ENCODE measurements around the gene RGS18.

Gene RGS18

GRCh38 chr1:192201303-192201702, 43.0 kb downstream of the RGS18 start:
- WGBS (ENCODE audit: extremely low coverage, insufficient coverage, insufficient read length) = no CpG with 5 or more reads among the region's 5 CpGs
- Histone ChIP-seq H3K9me3 (ENCODE audit: insufficient read depth, low read depth, low read length) (peaks cover 6% of the 10 kb centered on the region), H3K36me3 (ENCODE audit: control insufficient read depth in 1 of 2, insufficient read depth in 2 of 2, low read length in 2 of 2) (no peaks in the 10 kb centered on the region), H3K14ac (ENCODE audit: low read length) (no peak overlapping the region), H3K79me1 (ENCODE audit: low read length) (no peaks in the 10 kb centered on the region), H2AK5ac (ENCODE audit: low read length) (no peak overlapping the region), H4K91ac (ENCODE audit: low read depth, low read length) (no peak overlapping the region), H3K4ac (ENCODE audit: low read depth, low read length) (no peak overlapping the region), H2BK120ac (ENCODE audit: insufficient read depth, low read length, poor library complexity) (no peak overlapping the region), H3K4me2 (ENCODE audit: low read length) (no peak overlapping the region), H3K27ac (ENCODE audit: low read depth, low read length) (no peak overlapping the region), H3K4me1 (ENCODE audit: control insufficient read depth in 1 of 2, insufficient read depth in 2 of 2, low read length in 2 of 2) (no peaks in the 10 kb centered on the region), H2BK12ac (ENCODE audit: low read length) (no peak overlapping the region), H3K27me3 (ENCODE audit: insufficient read depth, low read length) (no peaks in the 10 kb centered on the region), H2BK5ac (ENCODE audit: low read depth, low read length, poor library complexity) (no peak overlapping the region), H3K18ac (ENCODE audit: low read length) (no peak overlapping the region), H2AFZ (ENCODE audit: insufficient read depth, low read length, poor library complexity) (no peak overlapping the region), H3K9ac (ENCODE audit: low read length) (no peak overlapping the region), H4K8ac (ENCODE audit: low read depth, low read length) (no peak overlapping the region), H3K4me3 (ENCODE audit: low read depth, low read length) (no peak overlapping the region), H4K12ac (ENCODE audit: low read depth, low read length) (no peak overlapping the region), H3K79me2 (ENCODE audit: control insufficient read depth, insufficient read depth, low read length, poor library complexity) (no peaks in the 10 kb centered on the region), H3K23ac (ENCODE audit: low read length) (no peak overlapping the region)
- no peak for DNase-seq

DNA sequence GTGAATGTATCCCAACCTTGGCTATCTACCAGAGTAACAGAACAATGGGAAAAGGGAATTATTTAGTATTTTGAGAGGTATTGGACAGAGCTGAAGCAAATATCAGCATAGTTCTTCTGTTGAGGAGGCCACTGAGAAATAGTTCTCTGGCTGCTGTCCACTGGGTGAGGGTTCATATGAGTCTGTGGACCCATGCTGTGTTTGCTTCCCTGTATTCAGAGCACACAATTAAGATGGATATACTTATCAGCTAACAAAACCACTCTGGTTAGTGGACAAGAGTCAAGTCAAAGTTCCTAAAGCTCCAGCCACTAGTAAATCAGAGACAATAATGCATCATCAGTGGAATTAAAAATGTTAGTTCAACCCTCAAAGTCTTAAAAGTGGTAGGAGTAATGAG, 66.1 kb downstream of the RGS18 start:
- Histone ChIP-seq H3K79me1 (ENCODE audit: low read length) (no peaks in the 10 kb centered on the region), H2BK12ac (ENCODE audit: low read length) (no peak overlapping the region), H3K4me3 (ENCODE audit: low read depth, low read length) (no peak overlapping the region), H3K18ac (ENCODE audit: low read length) (no peak overlapping the region), H4K91ac (ENCODE audit: low read depth, low read length) (no peak overlapping the region), H4K8ac (ENCODE audit: low read depth, low read length) (no peak overlapping the region), H2AFZ (ENCODE audit: insufficient read depth, low read length, poor library complexity) (no peak overlapping the region), H2BK5ac (ENCODE audit: low read depth, low read length, poor library complexity) (no peak overlapping the region), H3K9me3 (ENCODE audit: insufficient read depth, low read depth, low read length) (no peaks in the 10 kb centered on the region), H3K36me3 (ENCODE audit: control insufficient read depth in 1 of 2, insufficient read depth in 2 of 2, low read length in 2 of 2) (no peaks in the 10 kb centered on the region), H3K27me3 (ENCODE audit: insufficient read depth, low read length) (no peaks in the 10 kb centered on the region), H2BK120ac (ENCODE audit: insufficient read depth, low read length, poor library complexity) (no peak overlapping the region), H3K4me1 (ENCODE audit: control insufficient read depth in 1 of 2, insufficient read depth in 2 of 2, low read length in 2 of 2) (no peaks in the 10 kb centered on the region), H3K14ac (ENCODE audit: low read length) (no peak overlapping the region), H3K27ac (ENCODE audit: low read depth, low read length) (no peak overlapping the region), H2AK5ac (ENCODE audit: low read length) (no peak overlapping the region), H3K4me2 (ENCODE audit: low read length) (no peak overlapping the region), H3K4ac (ENCODE audit: low read depth, low read length) (no peak overlapping the region), H4K12ac (ENCODE audit: low read depth, low read length) (no peak overlapping the region), H3K79me2 (ENCODE audit: control insufficient read depth, insufficient read depth, low read length, poor library complexity) (no peaks in the 10 kb centered on the region), H3K9ac (ENCODE audit: low read length) (no peak overlapping the region), H3K23ac (ENCODE audit: low read length) (no peak overlapping the region)
- no peak for DNase-seq

DNA sequence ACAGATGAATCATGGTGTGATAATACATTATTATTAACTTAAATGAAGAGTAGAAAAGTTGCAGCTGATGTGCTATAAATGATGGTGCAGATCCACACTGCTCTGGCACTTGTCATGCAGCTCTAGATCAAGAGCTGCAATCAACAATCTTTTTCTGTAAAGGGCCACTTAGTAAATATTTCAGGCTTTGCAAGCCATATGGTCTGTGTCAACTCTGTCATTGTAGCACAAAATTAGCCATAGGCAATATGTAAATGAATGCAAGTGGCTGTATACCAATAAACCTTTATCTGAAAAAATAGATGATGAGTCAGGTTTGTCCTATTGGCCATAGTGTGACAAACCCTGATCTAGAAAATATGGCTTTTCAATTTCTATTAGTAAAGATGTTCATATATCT, 66.6 kb downstream of the RGS18 start:
- Histone ChIP-seq H3K9me3 (ENCODE audit: insufficient read depth, low read depth, low read length) (no peaks in the 10 kb centered on the region), H4K8ac (ENCODE audit: low read depth, low read length) (no peak overlapping the region), H3K14ac (ENCODE audit: low read length) (no peak overlapping the region), H3K36me3 (ENCODE audit: control insufficient read depth in 1 of 2, insufficient read depth in 2 of 2, low read length in 2 of 2) (no peaks in the 10 kb centered on the region), H2AK5ac (ENCODE audit: low read length) (no peak overlapping the region), H3K9ac (ENCODE audit: low read length) (no peak overlapping the region), H2BK5ac (ENCODE audit: low read depth, low read length, poor library complexity) (no peak overlapping the region), H3K4me1 (ENCODE audit: control insufficient read depth in 1 of 2, insufficient read depth in 2 of 2, low read length in 2 of 2) (no peaks in the 10 kb centered on the region), H3K18ac (ENCODE audit: low read length) (no peak overlapping the region), H3K4ac (ENCODE audit: low read depth, low read length) (no peak overlapping the region), H3K23ac (ENCODE audit: low read length) (no peak overlapping the region), H3K27me3 (ENCODE audit: insufficient read depth, low read length) (no peaks in the 10 kb centered on the region), H3K27ac (ENCODE audit: low read depth, low read length) (no peak overlapping the region), H2BK12ac (ENCODE audit: low read length) (no peak overlapping the region), H4K12ac (ENCODE audit: low read depth, low read length) (no peak overlapping the region), H2AFZ (ENCODE audit: insufficient read depth, low read length, poor library complexity) (no peak overlapping the region), H4K91ac (ENCODE audit: low read depth, low read length) (no peak overlapping the region), H3K4me2 (ENCODE audit: low read length) (no peak overlapping the region), H3K4me3 (ENCODE audit: low read depth, low read length) (no peak overlapping the region), H3K79me1 (ENCODE audit: low read length) (no peaks in the 10 kb centered on the region), H2BK120ac (ENCODE audit: insufficient read depth, low read length, poor library complexity) (no peak overlapping the region), H3K79me2 (ENCODE audit: control insufficient read depth, insufficient read depth, low read length, poor library complexity) (no peaks in the 10 kb centered on the region)
- DNase-seq = no peak

DNA sequence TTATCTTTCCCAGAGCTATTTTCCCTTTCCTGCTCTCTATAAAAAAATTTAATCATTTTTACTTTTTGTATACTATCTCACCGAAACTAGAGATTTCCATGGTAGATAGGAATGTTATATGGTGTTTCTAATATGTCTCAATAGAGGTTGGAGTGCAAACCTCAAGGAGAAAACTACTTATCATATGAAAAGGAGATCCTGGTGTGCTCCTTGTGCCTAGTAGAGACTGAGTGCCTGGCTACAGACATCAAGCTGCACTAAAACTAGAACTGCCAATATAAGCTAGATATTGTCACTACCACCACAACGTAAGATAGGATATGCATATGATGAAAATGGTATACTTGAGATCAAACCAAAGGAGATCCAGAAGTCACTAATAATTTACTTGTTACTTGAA, 67.0 kb downstream of the RGS18 start:
- no peak overlapping the region for H2AK5ac ChIP-seq (ENCODE audit: low read length)
- DNase-seq = no peak
- no peak overlapping the region for H3K4me3 ChIP-seq (ENCODE audit: low read depth, low read length)
- H3K9me3 ChIP-seq (ENCODE audit: insufficient read depth, low read depth, low read length) = no peaks in the 10 kb centered on the region
- no peak overlapping the region for H2BK120ac ChIP-seq (ENCODE audit: insufficient read depth, low read length, poor library complexity)
- H3K4me1 ChIP-seq (ENCODE audit: control insufficient read depth in 1 of 2, insufficient read depth in 2 of 2, low read length in 2 of 2) = no peaks in the 10 kb centered on the region
- no peak overlapping the region for H3K4ac ChIP-seq (ENCODE audit: low read depth, low read length)
- H3K14ac ChIP-seq (ENCODE audit: low read length) = no peak overlapping the region
- no peaks in the 10 kb centered on the region for H3K36me3 ChIP-seq (ENCODE audit: control insufficient read depth in 1 of 2, insufficient read depth in 2 of 2, low read length in 2 of 2)
- no peak overlapping the region for H3K18ac ChIP-seq (ENCODE audit: low read length)
- no peak overlapping the region for H3K4me2 ChIP-seq (ENCODE audit: low read length)
- H2BK12ac ChIP-seq (ENCODE audit: low read length) = no peak overlapping the region
- H3K27me3 ChIP-seq (ENCODE audit: insufficient read depth, low read length) = no peaks in the 10 kb centered on the region
- no peak overlapping the region for H4K8ac ChIP-seq (ENCODE audit: low read depth, low read length)
- no peak overlapping the region for H4K91ac ChIP-seq (ENCODE audit: low read depth, low read length)
- H3K27ac ChIP-seq (ENCODE audit: low read depth, low read length) = no peak overlapping the region
- H2AFZ ChIP-seq (ENCODE audit: insufficient read depth, low read length, poor library complexity) = no peak overlapping the region
- no peaks in the 10 kb centered on the region for H3K79me2 ChIP-seq (ENCODE audit: control insufficient read depth, insufficient read depth, low read length, poor library complexity)
- no peak overlapping the region for H4K12ac ChIP-seq (ENCODE audit: low read depth, low read length)
- H3K23ac ChIP-seq (ENCODE audit: low read length) = no peak overlapping the region
- no CpG with 5 or more reads among the region's 2 CpGs for WGBS (ENCODE audit: extremely low coverage, insufficient coverage, insufficient read length)
- no peak overlapping the region for H3K9ac ChIP-seq (ENCODE audit: low read length)
- H3K79me1 ChIP-seq (ENCODE audit: low read length) = no peaks in the 10 kb centered on the region
- H2BK5ac ChIP-seq (ENCODE audit: low read depth, low read length, poor library complexity) = no peak overlapping the region

DNA sequence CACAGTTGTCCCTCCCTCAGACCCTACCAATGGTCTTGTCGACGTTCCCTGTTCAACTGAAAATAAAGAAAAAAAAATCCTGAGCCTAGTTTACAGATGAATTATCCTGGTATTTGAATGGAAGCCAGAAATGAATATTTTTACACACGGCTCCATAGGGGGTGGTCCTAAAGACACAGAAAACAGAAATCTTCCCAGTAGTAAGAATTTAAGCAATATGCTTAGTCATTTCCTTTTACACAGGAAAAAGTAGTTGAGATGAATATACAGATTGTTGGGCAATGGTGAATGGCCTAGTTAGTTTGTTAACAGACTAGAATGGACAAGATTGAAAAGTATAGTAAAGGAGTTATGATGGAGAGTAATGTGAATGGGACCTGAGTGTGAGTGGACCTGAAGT, 67.4 kb downstream of the RGS18 start:
- H3K79me1 ChIP-seq (ENCODE audit: low read length) = no peaks in the 10 kb centered on the region
- no peaks in the 10 kb centered on the region for H3K79me2 ChIP-seq (ENCODE audit: control insufficient read depth, insufficient read depth, low read length, poor library complexity)
- no peak overlapping the region for H3K18ac ChIP-seq (ENCODE audit: low read length)
- H3K4me2 ChIP-seq (ENCODE audit: low read length) = no peak overlapping the region
- no peak for DNase-seq
- H3K14ac ChIP-seq (ENCODE audit: low read length) = no peak overlapping the region
- no peak overlapping the region for H4K8ac ChIP-seq (ENCODE audit: low read depth, low read length)
- H2BK12ac ChIP-seq (ENCODE audit: low read length) = no peak overlapping the region
- no peak overlapping the region for H4K12ac ChIP-seq (ENCODE audit: low read depth, low read length)
- no peak overlapping the region for H3K4me3 ChIP-seq (ENCODE audit: low read depth, low read length)
- H3K9me3 ChIP-seq (ENCODE audit: insufficient read depth, low read depth, low read length) = no peaks in the 10 kb centered on the region
- no peak overlapping the region for H4K91ac ChIP-seq (ENCODE audit: low read depth, low read length)
- no peak overlapping the region for H3K23ac ChIP-seq (ENCODE audit: low read length)
- H3K9ac ChIP-seq (ENCODE audit: low read length) = no peak overlapping the region
- no peak overlapping the region for H2AK5ac ChIP-seq (ENCODE audit: low read length)
- H3K27ac ChIP-seq (ENCODE audit: low read depth, low read length) = no peak overlapping the region
- H3K27me3 ChIP-seq (ENCODE audit: insufficient read depth, low read length) = no peaks in the 10 kb centered on the region
- no peak overlapping the region for H3K4ac ChIP-seq (ENCODE audit: low read depth, low read length)
- no peaks in the 10 kb centered on the region for H3K4me1 ChIP-seq (ENCODE audit: control insufficient read depth in 1 of 2, insufficient read depth in 2 of 2, low read length in 2 of 2)
- WGBS (ENCODE audit: extremely low coverage, insufficient coverage, insufficient read length) = no CpG with 5 or more reads among the region's 3 CpGs
- no peak overlapping the region for H2AFZ ChIP-seq (ENCODE audit: insufficient read depth, low read length, poor library complexity)
- H3K36me3 ChIP-seq (ENCODE audit: control insufficient read depth in 1 of 2, insufficient read depth in 2 of 2, low read length in 2 of 2) = no peaks in the 10 kb centered on the region
- no peak overlapping the region for H2BK5ac ChIP-seq (ENCODE audit: low read depth, low read length, poor library complexity)
- H2BK120ac ChIP-seq (ENCODE audit: insufficient read depth, low read length, poor library complexity) = no peak overlapping the region
